Cardiac fibroblast (primary cell): Measurements from ENCODE around the gene CDH23.

Experiments
- DNase-seq, 2 donors: peaks; one replicate each; pipeline versions ENCODE4 v3.0.0 to v3.0.0-alpha.2; 2010; ENCODE audit warnings: low read depth in 2 of 2
- H3K4me3 ChIP-seq, 2 donors: replicated peaks in 1 of 2; 1 replicate in 1 of 2; 2 replicates in 1 of 2; pipeline ENCODE4 v1.5.1; 2011; ENCODE audit warnings: low read depth in 2 of 2, low read length in 2 of 2, mild to moderate bottlenecking in 2 of 2, moderate library complexity in 1 of 2
- TF ChIP-seq, protein P1 (sequence below): IDR thresholded peaks from one replicate; pipeline ENCODE4 v1.5.1; 2011; ENCODE audit warnings: low read depth, mild to moderate bottlenecking, low read length, inconsistent platforms

CDH23 gene

GRCh38 chr10:71589617-71590551 lies 193.2 kb downstream of the CDH23 start:
- H3K4me3 ChIP-seq = no peak overlapping the region
- TF ChIP-seq, protein P1, sequence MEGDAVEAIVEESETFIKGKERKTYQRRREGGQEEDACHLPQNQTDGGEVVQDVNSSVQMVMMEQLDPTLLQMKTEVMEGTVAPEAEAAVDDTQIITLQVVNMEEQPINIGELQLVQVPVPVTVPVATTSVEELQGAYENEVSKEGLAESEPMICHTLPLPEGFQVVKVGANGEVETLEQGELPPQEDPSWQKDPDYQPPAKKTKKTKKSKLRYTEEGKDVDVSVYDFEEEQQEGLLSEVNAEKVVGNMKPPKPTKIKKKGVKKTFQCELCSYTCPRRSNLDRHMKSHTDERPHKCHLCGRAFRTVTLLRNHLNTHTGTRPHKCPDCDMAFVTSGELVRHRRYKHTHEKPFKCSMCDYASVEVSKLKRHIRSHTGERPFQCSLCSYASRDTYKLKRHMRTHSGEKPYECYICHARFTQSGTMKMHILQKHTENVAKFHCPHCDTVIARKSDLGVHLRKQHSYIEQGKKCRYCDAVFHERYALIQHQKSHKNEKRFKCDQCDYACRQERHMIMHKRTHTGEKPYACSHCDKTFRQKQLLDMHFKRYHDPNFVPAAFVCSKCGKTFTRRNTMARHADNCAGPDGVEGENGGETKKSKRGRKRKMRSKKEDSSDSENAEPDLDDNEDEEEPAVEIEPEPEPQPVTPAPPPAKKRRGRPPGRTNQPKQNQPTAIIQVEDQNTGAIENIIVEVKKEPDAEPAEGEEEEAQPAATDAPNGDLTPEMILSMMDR = no peak
- DNase-seq = no peak

GRCh38 chr10:71590781-71591350 lies 194.1 kb downstream of the CDH23 start:
- TF ChIP-seq, protein P1 = no peak
- no peak overlapping the region for H3K4me3 ChIP-seq
- no peak for DNase-seq

DNA sequence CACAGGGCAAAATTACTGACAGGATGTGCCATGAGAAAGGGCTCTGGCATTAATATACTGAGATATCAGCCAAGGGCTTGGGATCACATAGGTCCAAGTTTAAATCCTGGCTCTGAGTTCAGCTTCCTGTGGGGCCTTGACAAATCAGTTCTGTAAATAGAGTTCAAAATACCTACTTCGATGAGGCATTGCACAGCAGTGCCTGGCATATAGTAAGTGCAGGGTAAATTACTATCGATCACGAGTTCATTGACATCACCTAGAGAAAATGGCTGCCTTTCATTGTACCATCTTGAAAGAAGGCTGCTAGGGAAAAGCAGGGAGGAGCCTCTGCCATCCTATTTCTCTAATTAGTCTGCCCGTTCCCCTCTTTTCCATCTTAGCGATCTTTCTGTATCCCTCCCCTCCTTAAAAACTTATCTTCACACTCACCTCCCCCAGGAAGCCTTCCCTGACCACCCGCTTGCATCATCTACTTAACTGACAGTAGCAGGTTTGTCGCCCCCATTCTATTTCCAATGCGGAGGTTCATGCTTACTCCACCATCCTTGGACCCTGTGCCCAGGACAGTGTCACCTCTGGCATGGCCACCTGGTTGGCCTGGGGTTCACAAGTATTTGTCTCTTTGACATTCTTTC lies 198.3 kb downstream of the CDH23 start:
- DNase-seq = no peak
- TF ChIP-seq, protein P1 = no peak
- H3K4me3 ChIP-seq = no peak overlapping the region

DNA sequence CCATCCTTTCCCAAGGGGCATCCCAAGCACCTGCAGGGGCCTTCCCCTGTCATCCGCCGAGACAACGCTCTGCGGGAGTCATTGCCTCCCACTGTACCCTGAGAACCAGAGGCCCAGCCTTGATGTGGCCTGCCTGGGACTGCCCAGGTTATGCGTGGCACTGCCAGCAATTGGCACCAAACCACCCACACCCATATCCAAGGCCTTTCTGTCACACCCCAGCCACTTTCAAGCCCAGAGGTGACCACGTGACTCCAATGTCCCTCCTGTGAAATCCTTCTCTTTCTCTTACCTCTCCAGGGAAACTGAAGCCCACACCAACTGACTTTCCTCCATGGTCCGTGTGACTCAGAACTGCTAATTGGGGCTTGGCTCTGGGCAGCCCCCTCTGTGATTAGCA lies 198.9 kb downstream of the CDH23 start:
- TF ChIP-seq, protein P1 = no peak
- DNase-seq = no peak
- H3K4me3 ChIP-seq = no peak overlapping the region

DNA sequence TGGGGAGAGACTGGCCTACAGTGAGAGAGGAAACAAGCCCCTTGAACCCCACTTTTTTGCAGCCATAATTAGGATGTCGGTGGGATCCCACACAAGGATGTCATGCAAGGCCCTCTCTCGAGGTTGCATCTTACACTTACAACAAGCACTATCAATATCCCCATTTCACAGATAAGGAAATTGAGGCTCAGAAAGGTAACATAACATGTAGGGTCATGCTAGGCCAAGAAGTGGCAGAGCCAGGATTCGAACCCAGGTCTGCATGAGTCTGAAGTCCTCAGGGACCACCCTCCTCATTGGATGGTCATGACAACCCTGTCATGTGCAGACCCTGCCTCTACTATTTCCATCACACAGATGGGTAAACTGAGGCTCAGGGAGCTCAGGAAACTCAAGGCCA lies 199.4 kb downstream of the CDH23 start:
- H3K4me3 ChIP-seq = no peak overlapping the region
- no peak for DNase-seq
- TF ChIP-seq, protein P1 = no peak

- H3K4me3 ChIP-seq = no peak overlapping the region
- DNase-seq = no peak
- TF ChIP-seq, protein P1 = no peak
Observed at GRCh38 chr10:71596759-71597158, 200.0 kb downstream of the CDH23 start.
